ENCODE results near the gene LSM11.
"Not testable (repeated sequence)": the region's sequence is repeated elsewhere in the genome, so short reads cannot be mapped to it uniquely, and the experiment has no call there.

DNA sequence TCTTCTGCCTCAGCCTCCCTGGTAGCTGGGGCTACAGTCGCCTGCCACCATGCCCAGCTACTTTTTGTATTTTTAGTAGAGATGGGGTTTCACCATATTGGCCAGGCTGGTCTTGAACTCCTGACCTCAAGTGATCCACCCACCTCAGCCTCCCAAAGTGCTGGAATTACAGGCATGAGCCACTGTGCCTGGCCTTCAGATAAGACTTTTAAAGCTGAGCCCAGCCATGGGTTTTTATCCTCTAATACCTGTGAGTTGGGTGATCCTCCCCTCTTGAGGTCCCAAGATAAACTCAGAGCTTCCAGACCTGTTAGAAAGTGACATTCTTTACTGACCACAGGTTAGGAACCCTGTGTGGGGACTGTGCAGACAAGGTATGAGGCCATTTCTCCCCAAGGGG is 15.7 kb upstream of the LSM11 start:
- TF ChIP-seq, protein P1, sequence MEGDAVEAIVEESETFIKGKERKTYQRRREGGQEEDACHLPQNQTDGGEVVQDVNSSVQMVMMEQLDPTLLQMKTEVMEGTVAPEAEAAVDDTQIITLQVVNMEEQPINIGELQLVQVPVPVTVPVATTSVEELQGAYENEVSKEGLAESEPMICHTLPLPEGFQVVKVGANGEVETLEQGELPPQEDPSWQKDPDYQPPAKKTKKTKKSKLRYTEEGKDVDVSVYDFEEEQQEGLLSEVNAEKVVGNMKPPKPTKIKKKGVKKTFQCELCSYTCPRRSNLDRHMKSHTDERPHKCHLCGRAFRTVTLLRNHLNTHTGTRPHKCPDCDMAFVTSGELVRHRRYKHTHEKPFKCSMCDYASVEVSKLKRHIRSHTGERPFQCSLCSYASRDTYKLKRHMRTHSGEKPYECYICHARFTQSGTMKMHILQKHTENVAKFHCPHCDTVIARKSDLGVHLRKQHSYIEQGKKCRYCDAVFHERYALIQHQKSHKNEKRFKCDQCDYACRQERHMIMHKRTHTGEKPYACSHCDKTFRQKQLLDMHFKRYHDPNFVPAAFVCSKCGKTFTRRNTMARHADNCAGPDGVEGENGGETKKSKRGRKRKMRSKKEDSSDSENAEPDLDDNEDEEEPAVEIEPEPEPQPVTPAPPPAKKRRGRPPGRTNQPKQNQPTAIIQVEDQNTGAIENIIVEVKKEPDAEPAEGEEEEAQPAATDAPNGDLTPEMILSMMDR (IDR thresholded peaks at IDR 0.05; ENCODE audit: borderline replicate concordance, extremely low read depth, low read length, poor library complexity, severe bottlenecking): not testable (repeated sequence)
- TF ChIP-seq EZH2 (IDR thresholded peaks at IDR 0.05; ENCODE audit: borderline replicate concordance, low read depth, low read length, severe bottlenecking): not testable (repeated sequence)

Data from DND-41 (cell line).